Thyroid gland (tissue), 4 donors: Measurements from ENCODE around the gene CDH26. TPM values are rescaled to one million over a fixed set of nuclear protein-coding genes. Genes with fewer than 3 reads are reported as not detected.
A peak's percentile ranks its signal among the peaks of the same experiment; 100 is the strongest.

Source experiments
- DNase-seq, 2 donors: peaks; one replicate each; pipeline ENCODE4 v3.0.0-alpha.2; 2019
- H3K27ac ChIP-seq, 3 donors: fragments of 200-600 bp; sonication (generic); 1 replicate in 2 of 3; 2 replicates in 1 of 3; pipeline ENCODE4 v1.5.1; 2016 to 2019; ENCODE audit warnings: mild to moderate bottlenecking in 1 of 3, moderate library complexity in 1 of 3
- H3K27me3 ChIP-seq: fragments of 200-600 bp; sonication (generic); one replicate; pipeline ENCODE4 v1.5.1; 2019
- H3K36me3 ChIP-seq, 2 donors: fragments of 200-600 bp; sonication (generic); one replicate each; pipeline ENCODE4 v1.5.1; 2016 to 2019
- H3K4me1 ChIP-seq, 2 donors: fragments of 200-600 bp; sonication (generic); one replicate each; pipeline ENCODE4 v1.5.1; 2017 to 2019
- H3K4me3 ChIP-seq, 3 donors: fragments of 200-600 bp; sonication (generic); replicated peaks in 1 of 3; 1 replicate in 2 of 3; 2 replicates in 1 of 3; pipeline ENCODE4 v1.5.1; 2016; ENCODE audit warnings: mild to moderate bottlenecking in 1 of 3
- H3K9me3 ChIP-seq: fragments of 200-600 bp; sonication (generic); one replicate; pipeline ENCODE4 v1.5.1; 2017
- CTCF ChIP-seq, 6 experiments: fragments of 200-600 bp in 3 of 6; fragments of 450-650 bp in 3 of 6; sonication (generic) in 3 of 6; IDR thresholded peaks; one replicate each; pipeline ENCODE4 v1.5.1; 2016 to 2019; ENCODE audit warnings: antibody characterized with exemption in 6 of 6, mild to moderate bottlenecking in 2 of 6, inconsistent platforms in 1 of 6, moderate library complexity in 1 of 6
- POLR2A ChIP-seq, 2 donors: fragments of 450-650 bp; IDR thresholded peaks; one replicate each; pipeline ENCODE4 v1.6.1; 2017; ENCODE audit warnings: antibody characterized with exemption in 2 of 2, mild to moderate bottlenecking in 2 of 2, moderate library complexity in 1 of 2
- WGBS, 2 donors: methylation state at CpG; one replicate each; pipeline ENCODE4 v1.1.5; 2017; 5-methylcytosine and 5-hydroxymethylcytosine counted together
- intact Hi-C: fragments of 100-400 bp; cut with DNase I; formaldehyde crosslinking; loops from one replicate; pipeline ENCODE4 v1.15.1; 2023
- total RNA-seq, 4 donors: library from RNA; depleted of rRNA; stranded (reverse); fragments of >200 nt; gene quantifications; one replicate each; pipeline ENCODE4 v1.2.3, GENCODE V29; 2016

The CDH26 gene
- total RNA-seq, 4 donors from 2014 or later, result 0.56 to 2.5 (median 1.5) TPM

GRCh38 chr20:60009318-60009717 is 51.1 kb downstream of the CDH26 start:
- 57 to 65% methylated on average over 10 to 13 of the region's 13 CpGs for WGBS, 2 donors
- peak; percentile 13 to 16 for DNase-seq
- no peak overlapping the region for H3K27ac ChIP-seq
- no peaks in the 10 kb centered on the region for H3K36me3 ChIP-seq
- intact Hi-C loops, result no loop called here
- H3K27me3 ChIP-seq, result no peaks in the 10 kb centered on the region
- no peaks in the 10 kb centered on the region for H3K9me3 ChIP-seq
- no peak overlapping the region for H3K4me3 ChIP-seq
- no peak for TF ChIP-seq POLR2A (IDR thresholded peaks at IDR 0.05)
- TF ChIP-seq CTCF (IDR thresholded peaks at IDR 0.05), result no peak
- no peaks in the 10 kb centered on the region for H3K4me1 ChIP-seq

GRCh38 chr20:60009826-60010616 is 51.8 kb downstream of the CDH26 start:
- no peaks in the 10 kb centered on the region for H3K36me3 ChIP-seq
- H3K9me3 ChIP-seq, result no peaks in the 10 kb centered on the region
- intact Hi-C loops, result no loop called here
- no peaks in the 10 kb centered on the region for H3K27me3 ChIP-seq
- no peak overlapping the region for H3K4me3 ChIP-seq
- no peak overlapping the region for H3K27ac ChIP-seq
- TF ChIP-seq POLR2A (IDR thresholded peaks at IDR 0.05) (no peak), CTCF (IDR thresholded peaks at IDR 0.05) (no peak)
- DNase-seq, result no peak
- H3K4me1 ChIP-seq, result no peaks in the 10 kb centered on the region
- 88 to 90% methylated on average over 14 of the region's 14 CpGs for WGBS, 2 donors

- intact Hi-C loops, result no loop called here
- no peaks in the 10 kb centered on the region for H3K27me3 ChIP-seq
- WGBS, 2 donors, result 90 to 94% methylated on average over 12 of the region's 12 CpGs
Measured at GRCh38 chr20:60010689-60011458, 52.7 kb downstream of the CDH26 start.

GRCh38 chr20:60011512-60012507 is 53.6 kb downstream of the CDH26 start:
- Histone ChIP-seq H3K9me3 (no peaks in the 10 kb centered on the region), H3K27me3 (no peaks in the 10 kb centered on the region), H3K4me1 (no peaks in the 10 kb centered on the region), H3K36me3 (no peaks in the 10 kb centered on the region), H3K4me3 (no peak overlapping the region), H3K27ac (no peak overlapping the region)
- intact Hi-C loops, result no loop called here
- 87% methylated on average over 17 of the region's 17 CpGs for WGBS, 2 donors
- no peak for TF ChIP-seq CTCF (IDR thresholded peaks at IDR 0.05)
- TF ChIP-seq POLR2A (IDR thresholded peaks at IDR 0.05), result no peak
- no peak for DNase-seq

More at GRCh38 chr20:60010689-60011458, 52.7 kb downstream of the CDH26 start:
- H3K27ac ChIP-seq, result no peak overlapping the region
- H3K4me3 ChIP-seq, result no peak overlapping the region
- H3K36me3 ChIP-seq, result no peaks in the 10 kb centered on the region
- H3K4me1 ChIP-seq, result no peaks in the 10 kb centered on the region
- TF ChIP-seq POLR2A (IDR thresholded peaks at IDR 0.05) (no peak), CTCF (IDR thresholded peaks at IDR 0.05) (no peak)
- no peak for DNase-seq
- no peaks in the 10 kb centered on the region for H3K9me3 ChIP-seq
